ENCODE data around the gene CR1. TPM values are rescaled to one million over a fixed set of nuclear protein-coding genes. Genes with fewer than 3 reads are reported as not detected.
A peak's percentile ranks its signal among the peaks of the same experiment; 100 is the strongest.
"Not testable (repeated sequence)": the region's sequence is repeated elsewhere in the genome, so short reads cannot be mapped to it uniquely, and the experiment has no call there.

CR1 gene
- total RNA-seq, 1 donor from 2014 or later, result not detected

DNA sequence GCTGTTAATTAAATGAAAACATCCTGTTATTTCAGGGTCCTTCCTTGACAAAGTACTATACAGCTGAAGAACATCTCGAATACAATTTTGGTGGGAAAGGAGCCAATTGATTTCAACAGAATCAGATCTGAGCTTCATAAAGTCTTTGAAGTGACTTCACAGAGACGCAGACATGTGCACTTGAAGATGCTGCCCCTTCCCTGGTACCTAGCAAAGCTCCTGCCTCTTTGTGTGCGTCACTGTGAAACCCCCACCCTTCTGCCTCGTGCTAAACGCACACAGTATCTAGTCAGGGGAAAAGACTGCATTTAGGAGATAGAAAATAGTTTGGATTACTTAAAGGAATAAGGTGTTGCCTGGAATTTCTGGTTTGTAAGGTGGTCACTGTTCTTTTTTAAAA is 143.4 kb downstream of the CR1 start:
- H3K27me3 ChIP-seq (ENCODE audit: control insufficient read depth, insufficient read depth, low read length), result not testable (repeated sequence)

DNA sequence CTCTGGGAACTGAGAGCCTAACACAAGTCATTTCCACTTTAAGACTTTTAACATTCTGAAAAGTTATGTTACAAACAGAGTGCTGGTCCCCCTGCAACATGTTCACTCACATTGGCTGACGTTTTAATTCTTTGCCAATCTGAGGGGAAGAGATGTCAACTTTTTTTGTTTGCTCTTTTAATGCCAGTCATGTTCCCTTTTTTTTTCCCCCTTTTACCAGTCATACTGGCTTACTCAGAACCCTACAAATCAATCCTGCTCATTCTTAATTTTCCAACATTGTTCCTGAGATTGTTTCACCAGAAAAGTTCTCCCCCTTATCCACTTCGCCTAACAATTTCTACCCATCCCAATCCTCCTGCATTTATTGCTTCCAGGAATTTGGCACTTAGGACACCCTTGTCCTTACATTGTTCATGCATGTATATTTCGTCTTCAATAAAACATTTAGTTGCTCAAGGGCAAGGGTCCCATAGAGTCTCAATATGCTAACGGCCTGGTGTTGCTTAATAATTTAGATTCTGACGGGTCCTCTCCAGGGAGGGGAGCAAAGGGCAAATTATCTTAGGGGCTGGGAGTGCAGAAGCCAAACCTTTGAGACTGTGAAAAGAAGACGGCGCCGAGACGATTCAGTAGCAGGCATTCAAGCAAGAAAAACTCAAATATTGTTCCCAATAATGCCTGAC is 148.4 kb downstream of the CR1 start:
- no peaks in the 10 kb centered on the region for H3K27me3 ChIP-seq (ENCODE audit: control insufficient read depth, insufficient read depth, low read length)
- H3K36me3 ChIP-seq (ENCODE audit: control insufficient read depth, insufficient read depth, low read length), result no peaks in the 10 kb centered on the region
- peak overlapping the region; percentile 48 for H3K4me3 ChIP-seq (ENCODE audit: low read depth, low read length)
- FAIRE-seq (no peak), DNase-seq (ENCODE audit: low read depth) (no peak)
- TF ChIP-seq, protein P1, sequence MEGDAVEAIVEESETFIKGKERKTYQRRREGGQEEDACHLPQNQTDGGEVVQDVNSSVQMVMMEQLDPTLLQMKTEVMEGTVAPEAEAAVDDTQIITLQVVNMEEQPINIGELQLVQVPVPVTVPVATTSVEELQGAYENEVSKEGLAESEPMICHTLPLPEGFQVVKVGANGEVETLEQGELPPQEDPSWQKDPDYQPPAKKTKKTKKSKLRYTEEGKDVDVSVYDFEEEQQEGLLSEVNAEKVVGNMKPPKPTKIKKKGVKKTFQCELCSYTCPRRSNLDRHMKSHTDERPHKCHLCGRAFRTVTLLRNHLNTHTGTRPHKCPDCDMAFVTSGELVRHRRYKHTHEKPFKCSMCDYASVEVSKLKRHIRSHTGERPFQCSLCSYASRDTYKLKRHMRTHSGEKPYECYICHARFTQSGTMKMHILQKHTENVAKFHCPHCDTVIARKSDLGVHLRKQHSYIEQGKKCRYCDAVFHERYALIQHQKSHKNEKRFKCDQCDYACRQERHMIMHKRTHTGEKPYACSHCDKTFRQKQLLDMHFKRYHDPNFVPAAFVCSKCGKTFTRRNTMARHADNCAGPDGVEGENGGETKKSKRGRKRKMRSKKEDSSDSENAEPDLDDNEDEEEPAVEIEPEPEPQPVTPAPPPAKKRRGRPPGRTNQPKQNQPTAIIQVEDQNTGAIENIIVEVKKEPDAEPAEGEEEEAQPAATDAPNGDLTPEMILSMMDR (IDR thresholded peaks at IDR 0.05; ENCODE audit: insufficient read depth, low read length, severe bottlenecking), result no peak

More for the DNA sequence above, 143.4 kb downstream of the CR1 start:
- not testable (repeated sequence) for H3K36me3 ChIP-seq (ENCODE audit: control insufficient read depth, insufficient read depth, low read length); FAIRE-seq; DNase-seq (ENCODE audit: low read depth); H3K4me3 ChIP-seq (ENCODE audit: low read depth, low read length)

DNA sequence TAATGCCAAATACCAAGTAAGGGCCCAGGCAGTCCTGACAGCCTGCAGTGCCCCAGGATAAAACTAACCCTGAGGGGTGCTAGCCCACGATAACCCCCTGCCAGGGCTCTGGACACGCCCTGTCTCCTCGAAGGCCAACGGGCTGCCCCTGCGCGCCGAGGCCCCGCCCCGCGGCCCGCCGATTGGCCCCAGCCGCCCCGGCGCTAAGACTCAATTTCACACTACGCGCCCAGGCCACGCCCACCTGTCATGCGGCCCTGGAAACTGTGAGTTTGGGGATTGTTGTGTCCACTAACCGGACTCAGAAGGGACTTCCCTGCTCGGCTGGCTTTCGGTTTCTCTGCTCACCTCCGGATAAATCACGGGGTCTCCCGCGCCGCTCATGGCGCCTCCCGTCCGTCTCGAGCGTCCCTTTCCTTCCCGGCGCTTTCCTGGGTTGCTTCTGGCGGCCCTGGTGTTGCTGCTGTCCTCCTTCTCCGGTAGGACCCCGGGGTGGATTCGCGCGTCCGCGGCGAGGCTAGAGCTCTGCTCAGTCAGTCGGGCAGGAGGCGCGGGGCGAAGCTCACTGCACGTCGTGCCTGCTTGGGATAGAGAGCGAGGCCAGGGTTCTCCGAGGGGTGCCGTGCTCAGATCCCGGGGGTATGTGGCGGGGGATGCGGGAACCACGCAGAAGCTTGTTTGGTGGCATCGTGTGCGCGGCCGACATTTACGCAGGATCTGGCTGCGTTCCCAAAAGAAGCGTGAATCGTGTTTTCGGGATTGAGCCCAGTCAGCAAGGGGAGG is 149.1 kb downstream of the CR1 start, which contains the start of gene CR1L:
CR1L (plus strand) TSS at position 282 of the 783 bp plus-strand sequence; CDS start at position 383, 101 bp downstream.
- Histone ChIP-seq H3K36me3 (ENCODE audit: control insufficient read depth, insufficient read depth, low read length) (no peaks in the 10 kb centered on the region), H3K27me3 (ENCODE audit: control insufficient read depth, insufficient read depth, low read length) (no peaks in the 10 kb centered on the region), H3K4me3 (ENCODE audit: low read depth, low read length) (peak within 1 kb of the TSS; percentile 48)
- TF ChIP-seq, protein P1 (IDR thresholded peaks at IDR 0.05; ENCODE audit: insufficient read depth, low read length, severe bottlenecking), result no peak
- FAIRE-seq (no peak), DNase-seq (ENCODE audit: low read depth) (peak; percentile 47)

DNA sequence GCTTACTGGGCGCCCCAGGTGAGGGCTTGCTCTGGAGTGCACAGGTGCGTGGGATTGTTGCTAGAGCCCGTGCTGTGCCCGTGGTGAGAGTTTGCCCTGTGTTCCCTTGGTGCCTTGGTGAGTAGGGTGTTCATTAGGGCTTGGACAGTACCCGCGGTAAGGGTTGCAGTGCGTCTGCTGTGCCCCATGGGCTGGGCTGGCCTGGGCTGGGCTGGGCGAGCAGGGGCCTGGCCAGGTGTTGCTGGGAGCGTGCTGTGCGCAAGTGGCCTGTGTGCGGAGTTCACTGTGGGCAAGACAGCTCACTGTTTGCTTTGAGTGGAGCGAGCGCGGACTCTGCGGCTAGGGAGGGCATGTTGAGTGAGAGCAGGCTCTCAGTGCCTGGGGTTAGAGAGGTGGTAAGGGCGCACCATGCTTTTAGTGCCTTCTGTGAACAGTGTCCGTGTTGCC is 149.7 kb downstream of the CR1 start:
- FAIRE-seq, result no peak

DNA sequence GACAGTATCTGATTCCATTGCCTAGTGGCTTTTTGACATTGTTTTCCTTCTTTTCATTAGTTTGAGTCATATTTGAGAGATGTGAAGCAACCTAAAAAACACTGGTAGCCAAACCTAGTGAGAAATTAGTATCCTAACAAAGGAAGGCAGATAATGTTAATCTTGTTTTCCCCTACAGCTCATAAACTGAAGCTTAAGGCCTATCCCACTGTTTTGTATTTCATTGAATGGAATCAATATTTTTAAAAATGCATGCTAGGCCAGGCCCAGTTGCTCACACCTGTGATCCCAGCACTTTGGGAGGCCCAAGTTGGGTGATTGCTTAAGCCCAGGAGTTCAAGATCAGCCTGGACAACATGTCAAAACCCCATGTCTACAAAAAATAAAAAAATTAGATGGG is 150.2 kb downstream of the CR1 start:
- FAIRE-seq (no peak), DNase-seq (ENCODE audit: low read depth) (no peak)
- no peak overlapping the region for H3K4me3 ChIP-seq (ENCODE audit: low read depth, low read length)
- H3K27me3 ChIP-seq (ENCODE audit: control insufficient read depth, insufficient read depth, low read length), result no peaks in the 10 kb centered on the region
- H3K36me3 ChIP-seq (ENCODE audit: control insufficient read depth, insufficient read depth, low read length), result no peaks in the 10 kb centered on the region
- TF ChIP-seq, protein P1 (IDR thresholded peaks at IDR 0.05; ENCODE audit: insufficient read depth, low read length, severe bottlenecking), result no peak

More for the DNA sequence above, 149.7 kb downstream of the CR1 start:
- TF ChIP-seq, protein P1 (IDR thresholded peaks at IDR 0.05; ENCODE audit: insufficient read depth, low read length, severe bottlenecking), result no peak
- no peaks in the 10 kb centered on the region for H3K36me3 ChIP-seq (ENCODE audit: control insufficient read depth, insufficient read depth, low read length)
- DNase-seq (ENCODE audit: low read depth), result no peak
- no peak overlapping the region for H3K4me3 ChIP-seq (ENCODE audit: low read depth, low read length)
- no peaks in the 10 kb centered on the region for H3K27me3 ChIP-seq (ENCODE audit: control insufficient read depth, insufficient read depth, low read length)

DNA sequence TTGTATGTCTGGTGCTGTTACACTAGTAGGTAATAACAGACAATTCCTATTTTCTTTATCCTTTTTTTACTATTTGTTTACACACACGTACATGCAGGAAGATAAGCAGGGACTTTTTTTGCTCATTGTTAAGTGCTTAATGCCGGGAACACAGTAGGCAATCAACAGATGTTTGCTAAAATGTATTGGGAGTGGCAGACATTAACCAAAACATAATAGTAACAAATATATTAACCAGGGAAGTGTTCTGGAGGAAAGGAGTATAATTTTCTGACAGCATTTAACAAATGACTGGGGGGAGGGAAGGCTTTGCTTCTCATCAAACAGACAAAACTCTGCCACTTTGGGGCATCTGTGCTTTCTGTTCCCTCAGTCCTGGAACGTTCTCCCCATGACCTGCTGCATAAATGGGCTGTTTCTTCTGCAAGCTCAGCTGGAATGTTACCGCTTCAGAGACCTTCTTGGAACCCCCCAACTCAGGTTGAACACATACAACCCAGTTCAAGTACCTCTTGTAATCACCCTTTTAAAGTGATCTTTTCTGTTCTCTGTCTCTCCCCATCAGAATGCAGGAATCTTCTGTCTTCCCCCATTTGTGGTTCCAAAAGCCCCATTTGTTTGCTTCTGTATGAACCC is 151.1 kb downstream of the CR1 start:
- DNase-seq (ENCODE audit: low read depth) (no peak), FAIRE-seq (no peak)
- TF ChIP-seq, protein P1 (IDR thresholded peaks at IDR 0.05; ENCODE audit: insufficient read depth, low read length, severe bottlenecking), result no peak
- H3K4me3 ChIP-seq (ENCODE audit: low read depth, low read length), result no peak overlapping the region
- H3K27me3 ChIP-seq (ENCODE audit: control insufficient read depth, insufficient read depth, low read length), result no peaks in the 10 kb centered on the region
- H3K36me3 ChIP-seq (ENCODE audit: control insufficient read depth, insufficient read depth, low read length), result no peaks in the 10 kb centered on the region

All from bronchial epithelial cell (primary cell).